ENCODE results near the gene SIPA1L3.

SIPA1L3 gene

GRCh38 chr19:38003438-38004185 is 96.6 kb downstream of the SIPA1L3 start:
- DNase-seq, result no peak

DNA sequence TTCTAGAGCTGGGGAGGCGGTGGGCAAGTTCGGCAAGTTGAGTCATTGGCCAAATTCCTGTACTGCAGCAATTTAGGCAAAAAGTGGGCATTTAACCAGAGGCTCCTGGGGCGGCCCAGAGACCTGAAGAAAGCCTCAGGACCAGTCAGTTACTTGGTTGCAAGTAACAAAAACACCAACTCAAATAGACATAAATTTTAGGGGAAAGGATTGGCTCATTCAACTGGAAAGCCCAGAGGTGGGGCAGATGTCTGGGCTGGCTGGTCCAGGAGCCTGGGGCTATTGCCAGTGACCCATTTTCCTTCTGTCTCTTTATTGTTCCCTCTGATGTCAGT is 97.1 kb downstream of the SIPA1L3 start:
- DNase-seq, result no peak

GRCh38 chr19:38004521-38005223 is 97.7 kb downstream of the SIPA1L3 start:
- DNase-seq, result no peak

DNA sequence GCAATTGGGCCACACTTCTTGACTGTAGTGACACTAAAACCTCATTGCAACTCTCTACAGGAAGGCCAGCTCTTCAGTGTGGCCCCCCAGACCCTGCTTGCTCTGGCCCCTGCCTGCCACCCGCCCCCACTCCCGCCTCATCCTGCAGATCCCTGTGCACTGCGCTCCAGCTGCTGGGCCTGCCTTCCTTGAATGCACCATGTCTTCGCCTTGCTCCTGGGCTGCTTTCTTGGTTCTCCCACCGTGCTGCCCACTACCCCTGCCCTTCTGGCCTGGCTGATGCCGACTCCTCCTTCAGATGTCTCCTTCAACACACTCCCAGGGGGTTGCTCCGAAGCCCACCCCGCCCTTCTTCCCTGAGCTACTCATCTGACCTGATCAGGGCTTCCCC is 98.2 kb downstream of the SIPA1L3 start:
- no peak for DNase-seq

- DNase-seq, result no peak
These were observed 99.5 kb downstream of the SIPA1L3 start for GRCh38 chr19:38006361-38007045.

GRCh38 chr19:38009650-38010242 is 102.7 kb downstream of the SIPA1L3 start:
- no peak for DNase-seq

GRCh38 chr19:38011426-38011825 is 104.4 kb downstream of the SIPA1L3 start:
- no peak for DNase-seq

GRCh38 chr19:38012290-38012689 is 105.3 kb downstream of the SIPA1L3 start:
- DNase-seq, result no peak

- no peak for DNase-seq
These were observed 105.9 kb downstream of the SIPA1L3 start for GRCh38 chr19:38012944-38013343.

- no peak for DNase-seq
These were observed 107.0 kb downstream of the SIPA1L3 start for GRCh38 chr19:38013913-38014580.

- no peak for DNase-seq
These were observed 108.2 kb downstream of the SIPA1L3 start for GRCh38 chr19:38015216-38015615.

DNA sequence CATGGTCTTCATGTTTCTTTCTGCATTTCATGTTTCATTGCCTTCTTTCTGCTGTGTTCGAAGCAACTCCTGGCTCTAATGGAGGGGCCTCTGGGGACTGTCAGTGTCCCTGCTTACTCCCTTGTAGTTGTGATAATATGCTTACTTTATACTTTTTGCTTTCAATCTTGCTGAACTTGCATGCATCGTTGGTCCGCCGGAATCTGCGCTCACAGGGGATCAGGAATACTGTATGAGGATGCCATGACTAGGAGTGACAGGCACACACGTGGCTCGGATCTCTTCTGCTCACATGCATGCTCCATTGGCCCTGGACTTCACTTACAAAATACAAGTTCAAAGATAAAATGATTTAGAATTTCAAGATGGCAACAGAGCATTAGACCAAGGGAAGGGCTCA is 108.8 kb downstream of the SIPA1L3 start:
- no peak for DNase-seq

DNA sequence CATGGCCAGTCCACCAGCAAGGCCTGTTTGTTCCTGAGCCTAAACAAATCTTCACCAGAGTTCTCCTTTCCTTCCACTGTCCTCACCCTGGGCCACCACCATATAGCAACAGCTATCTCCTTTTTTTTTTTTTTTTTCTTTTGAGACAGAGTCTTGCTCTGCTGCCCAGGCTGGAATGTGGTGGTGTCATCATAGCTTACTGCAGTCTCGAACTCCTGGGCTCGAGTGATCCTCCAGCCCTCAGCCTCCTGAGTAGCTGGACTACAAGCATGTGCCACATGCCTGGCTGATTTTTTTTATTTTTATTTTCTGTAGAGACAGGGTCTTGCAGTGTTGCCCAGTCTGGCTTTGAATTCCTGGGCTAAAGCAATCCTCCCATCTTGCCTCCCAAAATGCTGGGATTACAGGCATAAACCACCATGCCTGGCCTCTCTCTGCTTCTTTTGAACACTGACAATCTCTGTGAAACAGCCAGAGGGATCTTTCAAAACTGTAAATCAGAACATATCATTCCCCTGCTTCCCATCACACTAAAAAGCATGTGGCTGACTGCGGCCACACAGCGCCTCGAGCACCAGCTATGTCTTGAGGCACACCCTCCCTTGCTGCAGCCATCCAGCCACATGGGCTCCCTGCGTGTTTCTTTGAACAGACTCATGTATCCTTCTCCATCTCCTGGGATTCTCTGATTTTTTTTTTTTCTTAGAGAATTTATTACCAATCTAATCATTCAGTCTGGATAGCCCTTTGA is 110.6 kb downstream of the SIPA1L3 start:
- no peak for DNase-seq

- DNase-seq, result no peak
These were observed 111.8 kb downstream of the SIPA1L3 start for GRCh38 chr19:38018694-38019395.

DNA sequence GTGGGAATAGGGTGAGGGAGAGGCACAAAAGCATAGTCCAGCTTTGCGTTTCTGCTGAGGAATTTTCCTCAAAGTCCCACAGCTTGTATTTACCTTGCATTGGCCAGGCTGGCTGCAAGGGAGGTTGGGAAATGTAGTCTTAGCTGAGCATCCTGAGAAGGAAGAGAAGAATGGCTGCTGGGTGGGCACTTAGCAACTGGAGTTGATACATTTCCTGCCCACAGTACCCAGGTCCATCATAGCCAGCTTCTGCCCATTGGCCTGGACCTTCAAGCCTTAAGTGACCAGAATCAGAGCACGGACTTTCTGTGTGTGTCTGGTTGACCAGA is 112.4 kb downstream of the SIPA1L3 start:
- DNase-seq, result no peak

DNA sequence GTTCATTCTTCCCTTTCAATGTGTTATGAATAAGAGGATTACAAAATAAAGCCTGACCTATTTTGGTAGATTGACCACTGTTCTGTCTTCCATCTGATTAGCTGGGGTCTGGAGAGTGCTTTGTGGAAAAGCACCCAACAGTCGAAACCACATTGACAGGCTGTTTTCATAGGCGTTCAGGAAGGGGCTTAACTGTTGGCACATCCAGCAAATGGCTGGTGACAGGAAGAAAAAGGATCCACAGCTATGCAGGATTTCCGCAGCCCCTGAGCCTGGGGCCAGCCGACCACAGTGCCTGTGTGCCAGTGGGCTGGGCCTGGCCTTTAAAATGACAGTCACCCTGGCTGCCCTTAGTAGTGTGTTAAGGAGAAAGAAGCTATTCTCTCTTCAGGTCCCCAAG is 113.3 kb downstream of the SIPA1L3 start:
- no peak for DNase-seq

DNA sequence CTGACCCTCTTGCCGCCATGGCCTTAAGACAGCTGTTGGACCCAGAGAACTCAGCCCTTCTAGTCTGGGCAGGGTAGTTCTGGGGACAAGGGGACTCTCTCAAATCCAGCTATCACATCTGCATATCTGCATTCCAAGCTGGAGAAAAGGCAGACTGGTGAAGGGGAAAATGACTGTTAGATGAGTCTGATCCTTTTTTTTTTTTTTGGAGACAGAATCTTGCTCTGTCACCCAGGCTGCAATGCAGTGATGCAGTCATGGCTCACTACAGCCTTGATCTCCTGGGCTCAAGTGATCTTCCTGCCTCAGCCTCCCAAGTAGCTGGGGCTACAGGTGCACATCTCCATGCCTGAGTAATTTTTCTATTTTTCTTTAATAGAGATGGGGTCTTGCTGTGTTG is 114.3 kb downstream of the SIPA1L3 start:
- DNase-seq, result no peak

DNA sequence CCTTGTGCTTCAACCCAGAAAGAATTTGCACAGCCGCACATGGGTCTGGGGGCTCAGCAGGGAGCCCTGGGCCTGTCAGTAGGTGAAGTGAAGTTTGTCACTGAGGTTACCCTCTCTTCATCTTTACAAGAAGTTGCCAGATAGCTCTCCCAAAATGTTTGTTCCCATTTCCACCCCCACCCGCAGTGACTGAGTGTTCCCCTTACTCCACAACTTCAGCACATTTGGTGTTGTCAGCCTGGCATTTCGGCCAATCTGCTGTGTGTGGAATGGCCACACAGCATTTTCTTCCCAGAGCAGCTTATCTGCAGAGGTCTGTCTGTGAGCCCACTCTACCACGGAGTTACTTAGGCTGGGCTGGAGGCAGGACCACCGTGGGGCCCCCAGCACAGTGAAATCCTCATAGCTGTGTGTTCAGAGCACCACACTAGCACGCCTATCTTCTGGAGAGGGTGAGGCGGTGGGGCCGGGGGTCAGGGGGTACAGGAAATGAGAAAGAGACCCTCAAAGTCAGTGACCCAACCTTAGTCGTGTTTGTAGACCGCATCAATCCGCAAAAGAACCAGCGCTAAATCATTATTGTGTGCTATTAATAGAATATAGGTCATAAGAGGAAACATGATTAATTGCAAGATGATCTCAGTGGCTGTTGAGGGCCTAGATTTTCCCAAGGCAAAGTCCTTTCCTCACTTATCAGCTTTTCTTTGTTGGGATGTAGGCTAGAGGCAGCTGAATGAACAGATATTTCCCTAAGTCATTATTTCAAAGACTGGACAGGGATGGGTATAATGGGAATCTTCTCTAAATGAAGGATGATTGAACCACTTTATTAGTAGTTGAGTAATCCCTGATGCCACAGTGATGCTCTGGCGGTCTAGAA is 116.0 kb downstream of the SIPA1L3 start:
- no peak for DNase-seq

DNA sequence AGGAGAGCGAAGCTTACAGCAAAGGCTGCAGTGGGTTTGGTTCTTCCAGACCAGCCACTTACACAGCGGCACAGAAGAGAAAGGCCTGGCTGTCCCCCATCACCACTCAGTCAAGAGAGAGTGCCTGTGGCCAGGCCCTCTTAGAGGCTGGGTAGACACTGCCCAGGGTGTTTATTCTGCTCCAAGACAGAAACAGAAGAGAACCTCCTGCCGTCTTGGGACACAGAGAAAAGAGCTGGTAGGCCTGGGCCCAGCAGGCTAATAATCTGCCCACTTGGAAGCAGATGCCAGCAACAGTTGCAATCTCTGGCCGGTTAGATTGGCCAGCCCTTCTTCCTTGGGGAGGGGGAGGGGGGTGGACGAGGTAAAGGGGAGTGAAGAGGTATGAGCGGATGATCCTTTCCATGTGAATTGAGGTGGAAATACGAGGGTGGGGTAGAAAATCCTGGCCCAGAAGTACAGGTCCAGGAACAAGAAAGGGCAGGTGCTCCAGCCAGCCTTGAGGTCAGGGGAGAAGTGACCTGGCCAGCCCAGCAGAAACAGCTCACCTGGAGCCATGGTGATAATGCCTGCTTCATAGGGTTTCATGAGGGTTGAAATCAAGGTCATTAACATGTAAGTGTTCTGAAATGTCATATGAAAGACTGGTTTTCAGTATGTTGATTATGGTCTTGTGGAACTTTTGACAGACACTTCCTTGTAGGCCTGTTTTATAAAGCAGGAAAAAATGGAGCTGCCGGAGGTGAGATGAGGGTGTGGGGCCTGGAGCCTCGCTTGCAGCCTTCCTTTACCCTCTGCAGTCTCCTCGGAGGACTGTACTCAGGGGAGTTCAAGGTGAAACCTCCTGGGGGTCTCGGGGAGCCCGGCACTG is 116.9 kb downstream of the SIPA1L3 start:
- DNase-seq, result no peak
